GM21619 (cell line): ENCODE results near the gene EVC.

Experiments
- ATAC-seq: cut with Tn5 transposase; IDR thresholded peaks from one replicate; pipeline ENCODE4 v1.9.1; 2021; ENCODE audit not compliant: unreplicated experiment

The EVC gene

GRCh38 chr4:5753766-5754528, 42.9 kb downstream of the EVC start:
- no peak for ATAC-seq

GRCh38 chr4:5754529-5754881, 43.5 kb downstream of the EVC start:
- no peak for ATAC-seq

GRCh38 chr4:5755161-5755560, 44.2 kb downstream of the EVC start:
- ATAC-seq: no peak

- ATAC-seq: no peak
These were observed 44.7 kb downstream of the EVC start for GRCh38 chr4:5755679-5756078.

GRCh38 chr4:5756271-5756670, 45.3 kb downstream of the EVC start:
- no peak for ATAC-seq

GRCh38 chr4:5757091-5757490, 46.1 kb downstream of the EVC start:
- no peak for ATAC-seq

GRCh38 chr4:5757536-5757935, 46.5 kb downstream of the EVC start:
- no peak for ATAC-seq

GRCh38 chr4:5757954-5758353, 47.0 kb downstream of the EVC start:
- ATAC-seq: no peak

- no peak for ATAC-seq
These were observed 47.7 kb downstream of the EVC start for GRCh38 chr4:5758741-5759140.

GRCh38 chr4:5759236-5760075, 48.5 kb downstream of the EVC start:
- ATAC-seq: no peak

GRCh38 chr4:5760246-5760645, 49.2 kb downstream of the EVC start:
- ATAC-seq: no peak

- no peak for ATAC-seq
These were observed 50.0 kb downstream of the EVC start for GRCh38 chr4:5760936-5761480.

- ATAC-seq: no peak
These were observed 59.0 kb downstream of the EVC start for GRCh38 chr4:5770051-5770450.

- ATAC-seq: no peak
These were observed 61.7 kb downstream of the EVC start for GRCh38 chr4:5772528-5773270.

GRCh38 chr4:5773271-5773555, 62.2 kb downstream of the EVC start:
- ATAC-seq: no peak

GRCh38 chr4:5774416-5775036, 63.5 kb downstream of the EVC start:
- ATAC-seq: no peak

- no peak for ATAC-seq
These were observed 65.5 kb downstream of the EVC start for GRCh38 chr4:5776510-5776909.

- no peak for ATAC-seq
These were observed 70.0 kb downstream of the EVC start for GRCh38 chr4:5780831-5781480.

GRCh38 chr4:5781691-5782090, 70.7 kb downstream of the EVC start:
- ATAC-seq: no peak

- ATAC-seq: no peak
These were observed 72.0 kb downstream of the EVC start for GRCh38 chr4:5782829-5783476.
